ENCODE results near the gene VAV2. TPM values are rescaled to one million over a fixed set of nuclear protein-coding genes. Genes with fewer than 3 reads are reported as not detected.

Gene VAV2
- total and polyA plus RNA-seq, 2 experiments from 2014 or later: 8.1 to 28.9 TPM

DNA sequence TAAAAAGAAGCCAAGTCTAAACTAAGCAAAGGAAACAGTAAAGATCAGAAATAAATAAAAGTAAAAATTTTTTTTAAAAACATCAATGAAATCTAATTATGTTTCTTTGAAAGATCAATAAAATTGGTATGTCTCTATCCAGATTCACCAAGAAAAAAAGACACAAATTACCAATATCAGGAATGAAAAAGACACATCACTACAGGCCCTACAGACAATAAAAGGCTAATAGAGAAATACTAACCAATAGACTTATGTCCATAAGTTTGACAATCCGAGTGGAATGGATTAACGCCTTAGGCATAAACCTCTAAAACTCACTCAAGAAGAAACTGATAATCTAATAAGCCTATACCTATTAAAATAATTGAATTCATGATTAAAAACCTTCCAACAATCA, 45.5 kb upstream of the VAV2 start:
- Histone ChIP-seq H3K27ac (ENCODE audit: low read depth) (no peak overlapping the region), H3K79me2 (replicated peaks; ENCODE audit: insufficient read depth) (peaks cover 6% of the 10 kb centered on the region; the same call in 1 of the 2 replicates), H3K27me3 (ENCODE audit: insufficient read depth) (no peaks in the 10 kb centered on the region), H3K9me2 (ENCODE audit: insufficient read depth) (no peaks in the 10 kb centered on the region), H2AFZ (no peak overlapping the region), H3K4me2 (no peak overlapping the region), H3F3A (replicated peaks; ENCODE audit: low read depth) (0 out of 2 replicates have a peak, but pooled peaks cover 5% of the 10 kb centered on the region), H3K36me3 (ENCODE audit: insufficient read depth) (peaks cover 35% of the 10 kb centered on the region), H3K4me1 (ENCODE audit: insufficient read depth) (no peaks in the 10 kb centered on the region), H4K20me1 (replicated peaks; ENCODE audit: insufficient read depth) (peaks cover 7% of the 10 kb centered on the region; the same call in 1 of the 2 replicates), H3K4me3 (no peak overlapping the region)
- Mint-ChIP-seq H3K9me3 (no peaks in the 10 kb centered on the region), H3K27me3 (ENCODE audit: insufficient read depth, low read depth, poor library complexity) (peaks cover 10% of the 10 kb centered on the region), H3K27ac (no peak overlapping the region), H3K4me3 (no peak overlapping the region), H3K4me1 (no peaks in the 10 kb centered on the region), H3K36me3 (ENCODE audit: low read depth) (peaks cover 77% of the 10 kb centered on the region)
- DNase-seq (ENCODE audit: low spot score): no peak
- ATAC-seq: no peak
- no peak for TF ChIP-seq EZH2 (IDR thresholded peaks at IDR 0.05; ENCODE audit: low read depth, unreplicated experiment)

DNA sequence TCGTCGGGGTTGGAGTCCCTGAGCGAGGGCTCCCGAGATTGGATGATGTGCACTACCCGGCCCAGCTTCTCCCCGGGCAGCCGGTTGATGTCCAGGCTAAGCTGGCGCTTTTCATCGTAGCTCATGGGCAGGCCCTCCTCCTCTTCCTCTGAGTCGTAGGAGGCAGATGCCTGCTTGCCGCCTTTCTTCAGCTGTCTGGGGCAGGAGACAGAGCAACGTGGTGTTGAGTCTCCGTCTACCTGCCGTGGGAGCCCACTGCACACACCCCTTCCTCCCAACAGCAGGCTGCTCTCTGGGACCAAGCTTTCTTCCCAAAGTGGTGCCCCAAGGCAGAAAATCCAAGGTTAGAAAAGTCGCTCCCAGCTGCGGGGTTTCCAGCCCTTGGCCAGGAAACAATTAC, 44.0 kb upstream of the VAV2 start:
- no peaks in the 10 kb centered on the region for H3K4me1 ChIP-seq (ENCODE audit: insufficient read depth)
- H3K27me3 ChIP-seq (ENCODE audit: insufficient read depth): no peaks in the 10 kb centered on the region
- H4K20me1 ChIP-seq (replicated peaks; ENCODE audit: insufficient read depth): peaks cover 7% of the 10 kb centered on the region; the same call in 1 of the 2 replicates
- Mint-ChIP-seq H3K9me3 (no peaks in the 10 kb centered on the region), H3K27ac (no peak overlapping the region), H3K27me3 (ENCODE audit: insufficient read depth, low read depth, poor library complexity) (peaks cover 10% of the 10 kb centered on the region), H3K36me3 (ENCODE audit: low read depth) (peaks cover 74% of the 10 kb centered on the region), H3K4me3 (no peak overlapping the region), H3K4me1 (no peaks in the 10 kb centered on the region)
- H3K36me3 ChIP-seq (ENCODE audit: insufficient read depth): peaks cover 40% of the 10 kb centered on the region; the same call in 1 of the 2 replicates
- TF ChIP-seq EZH2 (IDR thresholded peaks at IDR 0.05; ENCODE audit: low read depth, unreplicated experiment) (no peak), EZH2phosphoT487 (IDR thresholded peaks at IDR 0.05; ENCODE audit: unreplicated experiment) (no peak), POLR2AphosphoS5 (IDR thresholded peaks at IDR 0.05; ENCODE audit: low read depth) (no peak), NANOG (IDR thresholded peaks at IDR 0.05; ENCODE audit: borderline replicate concordance) (no peak), ZNF331 (CRISPR knock-in tag; IDR thresholded peaks at IDR 0.05; ENCODE audit: low read depth) (no peak), STAT1 (IDR thresholded peaks at IDR 0.05; ENCODE audit: unreplicated experiment) (no peak), JUNB (IDR thresholded peaks at IDR 0.05; ENCODE audit: unreplicated experiment) (no peak), CREB1 (CRISPR knock-in tag; IDR thresholded peaks at IDR 0.05; ENCODE audit: low read depth) (no peak)
- TF ChIP-seq, protein P1, sequence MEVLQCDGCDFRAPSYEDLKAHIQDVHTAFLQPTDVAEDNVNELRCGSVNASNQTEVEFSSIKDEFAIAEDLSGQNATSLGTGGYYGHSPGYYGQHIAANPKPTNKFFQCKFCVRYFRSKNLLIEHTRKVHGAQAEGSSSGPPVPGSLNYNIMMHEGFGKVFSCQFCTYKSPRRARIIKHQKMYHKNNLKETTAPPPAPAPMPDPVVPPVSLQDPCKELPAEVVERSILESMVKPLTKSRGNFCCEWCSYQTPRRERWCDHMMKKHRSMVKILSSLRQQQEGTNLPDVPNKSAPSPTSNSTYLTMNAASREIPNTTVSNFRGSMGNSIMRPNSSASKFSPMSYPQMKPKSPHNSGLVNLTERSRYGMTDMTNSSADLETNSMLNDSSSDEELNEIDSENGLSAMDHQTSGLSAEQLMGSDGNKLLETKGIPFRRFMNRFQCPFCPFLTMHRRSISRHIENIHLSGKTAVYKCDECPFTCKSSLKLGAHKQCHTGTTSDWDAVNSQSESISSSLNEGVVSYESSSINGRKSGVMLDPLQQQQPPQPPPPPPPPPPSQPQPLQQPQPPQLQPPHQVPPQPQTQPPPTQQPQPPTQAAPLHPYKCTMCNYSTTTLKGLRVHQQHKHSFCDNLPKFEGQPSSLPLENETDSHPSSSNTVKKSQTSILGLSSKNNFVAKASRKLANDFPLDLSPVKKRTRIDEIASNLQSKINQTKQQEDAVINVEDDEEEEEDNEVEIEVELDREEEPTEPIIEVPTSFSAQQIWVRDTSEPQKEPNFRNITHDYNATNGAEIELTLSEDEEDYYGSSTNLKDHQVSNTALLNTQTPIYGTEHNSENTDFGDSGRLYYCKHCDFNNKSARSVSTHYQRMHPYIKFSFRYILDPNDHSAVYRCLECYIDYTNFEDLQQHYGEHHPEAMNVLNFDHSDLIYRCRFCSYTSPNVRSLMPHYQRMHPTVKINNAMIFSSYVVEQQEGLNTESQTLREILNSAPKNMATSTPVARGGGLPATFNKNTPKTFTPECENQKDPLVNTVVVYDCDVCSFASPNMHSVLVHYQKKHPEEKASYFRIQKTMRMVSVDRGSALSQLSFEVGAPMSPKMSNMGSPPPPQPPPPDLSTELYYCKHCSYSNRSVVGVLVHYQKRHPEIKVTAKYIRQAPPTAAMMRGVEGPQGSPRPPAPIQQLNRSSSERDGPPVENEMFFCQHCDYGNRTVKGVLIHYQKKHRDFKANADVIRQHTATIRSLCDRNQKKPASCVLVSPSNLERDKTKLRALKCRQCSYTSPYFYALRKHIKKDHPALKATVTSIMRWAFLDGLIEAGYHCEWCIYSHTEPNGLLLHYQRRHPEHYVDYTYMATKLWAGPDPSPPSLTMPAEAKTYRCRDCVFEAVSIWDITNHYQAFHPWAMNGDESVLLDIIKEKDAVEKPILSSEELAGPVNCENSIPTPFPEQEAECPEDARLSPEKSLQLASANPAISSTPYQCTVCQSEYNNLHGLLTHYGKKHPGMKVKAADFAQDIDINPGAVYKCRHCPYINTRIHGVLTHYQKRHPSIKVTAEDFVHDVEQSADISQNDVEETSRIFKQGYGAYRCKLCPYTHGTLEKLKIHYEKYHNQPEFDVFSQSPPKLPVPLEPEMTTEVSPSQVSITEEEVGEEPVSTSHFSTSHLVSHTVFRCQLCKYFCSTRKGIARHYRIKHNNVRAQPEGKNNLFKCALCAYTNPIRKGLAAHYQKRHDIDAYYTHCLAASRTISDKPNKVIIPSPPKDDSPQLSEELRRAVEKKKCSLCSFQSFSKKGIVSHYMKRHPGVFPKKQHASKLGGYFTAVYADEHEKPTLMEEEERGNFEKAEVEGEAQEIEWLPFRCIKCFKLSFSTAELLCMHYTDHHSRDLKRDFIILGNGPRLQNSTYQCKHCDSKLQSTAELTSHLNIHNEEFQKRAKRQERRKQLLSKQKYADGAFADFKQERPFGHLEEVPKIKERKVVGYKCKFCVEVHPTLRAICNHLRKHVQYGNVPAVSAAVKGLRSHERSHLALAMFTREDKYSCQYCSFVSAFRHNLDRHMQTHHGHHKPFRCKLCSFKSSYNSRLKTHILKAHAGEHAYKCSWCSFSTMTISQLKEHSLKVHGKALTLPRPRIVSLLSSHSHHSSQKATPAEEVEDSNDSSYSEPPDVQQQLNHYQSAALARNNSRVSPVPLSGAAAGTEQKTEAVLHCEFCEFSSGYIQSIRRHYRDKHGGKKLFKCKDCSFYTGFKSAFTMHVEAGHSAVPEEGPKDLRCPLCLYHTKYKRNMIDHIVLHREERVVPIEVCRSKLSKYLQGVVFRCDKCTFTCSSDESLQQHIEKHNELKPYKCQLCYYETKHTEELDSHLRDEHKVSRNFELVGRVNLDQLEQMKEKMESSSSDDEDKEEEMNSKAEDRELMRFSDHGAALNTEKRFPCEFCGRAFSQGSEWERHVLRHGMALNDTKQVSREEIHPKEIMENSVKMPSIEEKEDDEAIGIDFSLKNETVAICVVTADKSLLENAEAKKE (CRISPR knock-in tag; IDR thresholded peaks at IDR 0.05): no peak
- TF ChIP-seq, protein P2, sequence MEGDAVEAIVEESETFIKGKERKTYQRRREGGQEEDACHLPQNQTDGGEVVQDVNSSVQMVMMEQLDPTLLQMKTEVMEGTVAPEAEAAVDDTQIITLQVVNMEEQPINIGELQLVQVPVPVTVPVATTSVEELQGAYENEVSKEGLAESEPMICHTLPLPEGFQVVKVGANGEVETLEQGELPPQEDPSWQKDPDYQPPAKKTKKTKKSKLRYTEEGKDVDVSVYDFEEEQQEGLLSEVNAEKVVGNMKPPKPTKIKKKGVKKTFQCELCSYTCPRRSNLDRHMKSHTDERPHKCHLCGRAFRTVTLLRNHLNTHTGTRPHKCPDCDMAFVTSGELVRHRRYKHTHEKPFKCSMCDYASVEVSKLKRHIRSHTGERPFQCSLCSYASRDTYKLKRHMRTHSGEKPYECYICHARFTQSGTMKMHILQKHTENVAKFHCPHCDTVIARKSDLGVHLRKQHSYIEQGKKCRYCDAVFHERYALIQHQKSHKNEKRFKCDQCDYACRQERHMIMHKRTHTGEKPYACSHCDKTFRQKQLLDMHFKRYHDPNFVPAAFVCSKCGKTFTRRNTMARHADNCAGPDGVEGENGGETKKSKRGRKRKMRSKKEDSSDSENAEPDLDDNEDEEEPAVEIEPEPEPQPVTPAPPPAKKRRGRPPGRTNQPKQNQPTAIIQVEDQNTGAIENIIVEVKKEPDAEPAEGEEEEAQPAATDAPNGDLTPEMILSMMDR (conservative IDR thresholded peaks at IDR 0.05; ENCODE audit: low read depth in 2 of 2): no peak
- H3K4me3 ChIP-seq: no peak overlapping the region
- no peak for ATAC-seq
- H3K79me2 ChIP-seq (replicated peaks; ENCODE audit: insufficient read depth): peaks cover 6% of the 10 kb centered on the region; the same call in 1 of the 2 replicates
- no peak overlapping the region for H3K27ac ChIP-seq (ENCODE audit: low read depth)
- no peak overlapping the region for H3K4me2 ChIP-seq
- 0 out of 2 replicates have a peak, but pooled peaks cover 5% of the 10 kb centered on the region for H3F3A ChIP-seq (replicated peaks; ENCODE audit: low read depth)
- no peak for DNase-seq (ENCODE audit: low spot score)
- H3K9me2 ChIP-seq (ENCODE audit: insufficient read depth): no peaks in the 10 kb centered on the region
- H2AFZ ChIP-seq: no peak overlapping the region

Measured in GM23338 (cell line).